GM20000 (cell line): ENCODE data around the gene FOXP1.
A peak's percentile ranks its signal among the peaks of the same experiment; 100 is the strongest.
"Not testable (repeated sequence)": the region's sequence is repeated elsewhere in the genome, so short reads cannot be mapped to it uniquely, and the experiment has no call there.

Experiments used
- DNase-seq: peaks from one replicate; pipeline ENCODE4 v3.0.0; 2012; ENCODE audit warnings: low spot score
- TF ChIP-seq, protein P1 (sequence below): IDR thresholded peaks from 2 replicates; pipeline ENCODE4 v1.5.1; 2012; ENCODE audit warnings: mild to moderate bottlenecking, control low read depth; ENCODE audit errors: extremely low read depth, missing control alignments

Gene FOXP1

DNA sequence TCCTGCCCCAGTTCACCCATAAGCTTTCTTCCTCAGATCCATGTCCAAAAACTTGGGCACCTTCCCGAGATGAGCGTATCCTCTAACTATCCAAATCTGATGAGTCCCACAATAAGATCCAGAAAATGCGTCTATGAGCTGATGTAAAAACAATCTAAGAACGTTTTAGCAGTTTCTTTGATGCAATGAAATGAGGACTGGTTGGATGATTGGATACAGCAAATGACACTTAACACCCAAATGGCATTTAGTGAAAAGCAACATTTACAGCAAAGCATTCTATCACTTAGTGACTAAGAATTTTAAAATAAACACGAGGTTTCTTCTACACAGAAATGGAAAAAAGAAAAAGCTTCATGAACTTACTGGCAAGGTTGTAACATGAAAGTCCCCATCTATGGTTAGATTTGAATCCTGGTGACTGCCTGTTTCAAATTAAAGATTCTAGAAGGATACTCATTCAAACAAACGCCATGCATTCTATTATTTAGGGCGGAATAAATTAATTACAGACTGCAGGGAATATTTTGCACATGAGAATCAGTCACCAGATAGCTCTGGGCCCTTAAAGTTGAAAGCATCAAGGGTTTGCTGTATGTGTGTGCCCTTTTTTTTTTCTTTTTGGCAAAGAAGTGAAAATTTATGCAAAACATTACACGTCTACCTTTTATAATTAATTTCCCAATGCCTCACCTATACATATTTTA, 598.6 kb downstream of the FOXP1 start:
- TF ChIP-seq, protein P1, sequence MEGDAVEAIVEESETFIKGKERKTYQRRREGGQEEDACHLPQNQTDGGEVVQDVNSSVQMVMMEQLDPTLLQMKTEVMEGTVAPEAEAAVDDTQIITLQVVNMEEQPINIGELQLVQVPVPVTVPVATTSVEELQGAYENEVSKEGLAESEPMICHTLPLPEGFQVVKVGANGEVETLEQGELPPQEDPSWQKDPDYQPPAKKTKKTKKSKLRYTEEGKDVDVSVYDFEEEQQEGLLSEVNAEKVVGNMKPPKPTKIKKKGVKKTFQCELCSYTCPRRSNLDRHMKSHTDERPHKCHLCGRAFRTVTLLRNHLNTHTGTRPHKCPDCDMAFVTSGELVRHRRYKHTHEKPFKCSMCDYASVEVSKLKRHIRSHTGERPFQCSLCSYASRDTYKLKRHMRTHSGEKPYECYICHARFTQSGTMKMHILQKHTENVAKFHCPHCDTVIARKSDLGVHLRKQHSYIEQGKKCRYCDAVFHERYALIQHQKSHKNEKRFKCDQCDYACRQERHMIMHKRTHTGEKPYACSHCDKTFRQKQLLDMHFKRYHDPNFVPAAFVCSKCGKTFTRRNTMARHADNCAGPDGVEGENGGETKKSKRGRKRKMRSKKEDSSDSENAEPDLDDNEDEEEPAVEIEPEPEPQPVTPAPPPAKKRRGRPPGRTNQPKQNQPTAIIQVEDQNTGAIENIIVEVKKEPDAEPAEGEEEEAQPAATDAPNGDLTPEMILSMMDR, result no peak
- DNase-seq, result no peak

DNA sequence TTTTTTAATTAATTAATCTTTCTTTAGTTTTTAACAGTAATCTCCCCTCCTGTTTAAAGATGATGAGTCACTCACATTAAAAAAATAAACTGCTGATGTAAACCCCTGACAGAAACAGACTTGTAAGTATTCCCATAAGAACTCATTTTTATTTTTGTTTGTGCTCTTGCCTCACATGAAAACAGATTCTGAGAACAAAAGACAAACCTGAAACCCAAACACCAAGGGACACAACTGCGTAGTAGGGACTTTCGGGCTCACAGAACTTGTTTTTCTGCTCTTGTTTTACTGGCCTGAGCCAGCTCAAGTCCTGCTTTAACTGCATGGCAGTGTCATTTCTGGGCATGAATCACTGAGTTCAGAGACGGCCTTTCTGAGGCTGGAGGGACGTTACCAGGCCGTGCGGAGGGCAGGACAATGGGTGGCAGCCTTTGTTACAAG, 600.8 kb downstream of the FOXP1 start:
- peak; percentile 41 for DNase-seq
- TF ChIP-seq, protein P1, result no peak

DNA sequence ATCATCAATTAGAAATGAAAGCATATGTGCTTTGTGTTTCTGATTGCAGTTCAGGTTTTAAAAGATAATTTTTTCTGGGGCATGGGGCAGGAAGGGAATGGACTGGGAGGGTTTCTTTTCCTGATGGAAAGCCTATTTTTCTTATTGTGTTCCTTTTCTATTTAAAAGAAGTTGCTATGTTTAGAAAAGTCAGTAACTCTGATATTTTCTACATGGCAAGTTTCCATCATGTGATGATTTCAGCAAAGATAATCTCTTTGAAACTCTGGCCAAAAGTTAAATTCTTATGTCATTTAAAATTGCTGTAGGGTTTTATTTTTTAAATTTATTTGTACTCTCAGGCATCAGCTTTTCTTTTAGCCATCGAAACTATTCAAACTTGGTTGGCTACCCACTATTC, 601.2 kb downstream of the FOXP1 start:
- no peak for DNase-seq
- TF ChIP-seq, protein P1, result no peak

DNA sequence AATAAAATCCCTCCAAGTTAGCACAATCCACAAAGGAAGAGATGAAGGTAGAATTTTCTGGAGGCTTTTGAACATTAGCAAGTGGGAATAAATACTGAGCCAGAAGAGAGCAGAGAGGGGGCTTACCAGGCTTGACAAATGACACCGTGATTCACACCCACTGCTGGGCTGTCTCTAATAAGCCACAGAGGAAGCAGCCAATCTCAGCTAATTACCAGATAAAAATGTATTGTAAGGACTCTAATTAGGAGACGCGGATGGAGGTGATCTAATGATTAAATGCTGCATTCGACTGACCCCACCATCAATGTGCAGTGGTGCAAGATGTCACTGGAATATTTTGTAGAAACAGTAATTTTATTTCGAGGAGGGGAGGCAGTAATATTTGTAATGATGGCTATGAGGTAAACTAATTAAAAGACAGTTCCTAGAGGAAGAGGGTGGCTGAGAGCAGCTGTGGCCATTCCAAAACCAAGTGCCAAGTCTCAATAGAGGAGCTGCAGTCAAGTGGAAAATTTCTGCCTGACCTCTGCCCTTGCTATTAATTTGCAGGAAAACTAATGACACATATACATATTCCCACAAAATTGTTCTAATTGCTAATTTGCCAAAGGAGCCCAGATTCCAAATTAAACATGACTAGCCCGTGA, 602.2 kb downstream of the FOXP1 start:
- TF ChIP-seq, protein P1, result no peak
- no peak for DNase-seq

DNA sequence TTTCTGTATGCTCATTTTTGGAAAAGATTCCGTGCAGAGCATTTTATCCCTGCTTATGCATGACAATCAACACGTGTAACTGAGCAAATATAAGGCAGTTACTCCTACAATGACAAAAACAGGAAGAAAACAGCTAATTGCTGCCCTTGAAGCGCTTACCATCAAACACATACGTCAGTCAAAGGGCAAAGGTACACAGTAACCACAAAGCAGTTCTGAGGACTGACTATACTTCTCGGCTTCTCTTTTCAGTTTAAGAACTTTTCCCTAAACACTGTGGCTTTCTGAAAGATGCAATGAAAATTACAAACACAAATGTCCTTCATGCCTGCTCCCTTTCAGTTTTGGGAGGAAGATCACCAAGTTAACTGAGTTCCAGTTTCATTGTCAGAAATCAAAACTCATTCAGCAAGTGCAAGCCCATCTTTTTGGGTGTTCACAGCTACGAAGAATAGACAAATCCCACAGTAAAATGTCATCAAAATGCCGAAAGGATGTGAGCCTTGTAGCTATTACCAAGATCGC, 602.8 kb downstream of the FOXP1 start:
- TF ChIP-seq, protein P1, result no peak
- peak; percentile 6 for DNase-seq

DNA sequence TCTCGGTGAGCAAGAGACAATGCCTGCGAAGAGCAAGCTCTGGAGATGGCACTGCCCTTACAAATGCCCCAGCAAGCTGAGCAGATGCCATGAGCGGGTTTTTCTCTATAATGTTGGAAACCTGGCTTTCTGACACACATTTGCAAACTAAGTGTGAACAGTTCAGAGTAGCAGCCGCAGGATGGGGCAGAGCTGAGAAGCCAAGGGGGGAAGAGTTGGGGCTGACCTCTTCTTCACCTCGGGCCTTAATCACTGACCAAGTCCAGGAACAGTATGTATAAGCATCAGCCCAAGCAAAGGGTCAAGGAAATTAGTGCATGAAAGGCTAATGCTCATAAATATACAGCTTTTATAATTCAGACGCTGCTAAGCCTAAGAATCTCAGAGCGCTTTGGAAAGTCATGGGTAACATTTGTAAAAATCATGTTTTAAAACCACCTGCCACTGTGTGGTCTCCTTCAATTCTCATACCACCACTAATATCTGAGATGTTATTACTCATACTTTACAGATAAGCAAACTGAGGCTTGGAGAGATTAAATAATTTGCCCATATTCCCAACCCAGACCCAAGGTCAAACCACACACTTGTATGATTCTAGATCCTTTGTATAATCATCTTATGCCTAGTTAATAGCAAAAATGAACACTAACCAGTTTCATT, 603.4 kb downstream of the FOXP1 start:
- TF ChIP-seq, protein P1, result no peak
- no peak for DNase-seq

DNA sequence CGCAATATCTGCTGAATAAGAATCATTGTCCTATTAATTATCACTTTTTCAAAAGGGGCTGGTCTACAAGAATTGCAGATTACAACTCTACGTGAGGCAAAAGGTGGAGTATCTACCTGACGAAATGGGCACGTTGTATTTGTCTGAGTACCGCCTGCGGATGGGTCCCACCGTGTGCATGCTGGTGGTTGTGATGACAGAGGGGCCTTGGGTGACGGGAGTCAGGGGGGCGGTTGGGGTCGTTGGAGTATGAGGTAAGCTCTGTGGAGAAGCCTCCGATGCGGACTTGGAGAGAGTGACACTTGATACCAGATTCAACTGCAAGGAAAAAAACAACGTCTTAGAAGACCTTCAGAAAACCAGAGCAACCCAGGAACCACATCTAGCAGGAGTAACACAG, 605.8 kb downstream of the FOXP1 start:
- DNase-seq, result no peak
- TF ChIP-seq, protein P1, result no peak

DNA sequence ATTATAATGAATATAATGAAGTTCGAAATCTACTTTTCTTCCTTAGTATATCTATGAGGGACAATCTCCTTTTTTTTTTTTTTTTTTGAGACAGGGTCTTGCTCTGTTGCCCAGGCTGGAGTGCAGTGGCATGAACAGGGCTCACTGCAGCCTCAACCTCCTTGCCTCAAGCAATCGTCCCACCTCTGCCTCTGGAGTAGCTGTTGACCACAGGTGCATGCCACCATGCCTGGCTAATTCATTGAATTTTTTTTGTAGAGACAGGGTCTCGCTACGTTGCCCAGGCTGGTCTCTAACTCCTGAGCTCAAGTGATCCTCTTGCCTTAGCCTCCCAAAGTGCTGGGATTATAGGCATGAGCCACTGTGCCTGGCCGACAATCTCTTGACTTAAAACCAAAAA, 607.5 kb downstream of the FOXP1 start:
- DNase-seq, result not testable (repeated sequence)
